HepG2 (cell line): Measurements from ENCODE around the gene KIF22. TPM values are rescaled to one million over a fixed set of nuclear protein-coding genes. Genes with fewer than 3 reads are reported as not detected.

Experiments used
- ADNP ChIP-seq: sonication (generic); formaldehyde crosslinking; IDR thresholded peaks from 2 replicates; pipeline ENCODE4 v1.4.0; 2020; ENCODE audit warnings: missing genetic modification reagents
- ATF6 ChIP-seq: sonication (generic); formaldehyde crosslinking; conservative IDR thresholded peaks from 2 replicates; pipeline ENCODE4 v1.4.0; 2020; ENCODE audit warnings: missing genetic modification reagents
- CENPT ChIP-seq: sonication (generic); formaldehyde crosslinking; IDR thresholded peaks from 2 replicates; pipeline ENCODE4 v1.8.0; 2022; ENCODE audit warnings: low read depth, mild to moderate bottlenecking, moderate library complexity, missing genetic modification reagents
- CHCHD3 ChIP-seq: sonication (generic); formaldehyde crosslinking; IDR thresholded peaks from 2 replicates; pipeline ENCODE4 v1.8.0; 2022; ENCODE audit warnings: mild to moderate bottlenecking, missing genetic modification reagents, moderate library complexity
- CSRNP2 ChIP-seq: sonication (generic); formaldehyde crosslinking; conservative IDR thresholded peaks from 2 replicates; pipeline ENCODE4 v1.8.0; 2022; ENCODE audit warnings: low read depth, missing genetic modification reagents
- RFX1 ChIP-seq: fragments of 450-650 bp; IDR thresholded peaks from 2 replicates; pipeline ENCODE4 v1.6.1; 2017
- SRY ChIP-seq: sonication (generic); formaldehyde crosslinking; IDR thresholded peaks from 2 replicates; pipeline ENCODE4 v1.8.0; 2022; ENCODE audit warnings: mild to moderate bottlenecking, missing genetic modification reagents
- TOE1 ChIP-seq: sonication (generic); formaldehyde crosslinking; IDR thresholded peaks from 2 replicates; pipeline ENCODE4 v1.4.0; 2020; ENCODE audit warnings: mild to moderate bottlenecking, missing genetic modification reagents
- ZBTB44 ChIP-seq: sonication (generic); formaldehyde crosslinking; IDR thresholded peaks from 2 replicates; pipeline ENCODE4 v1.4.0; 2020; ENCODE audit warnings: missing genetic modification reagents
- ZC3H13 ChIP-seq: sonication (generic); formaldehyde crosslinking; IDR thresholded peaks from 2 replicates; pipeline ENCODE4 v1.8.1; 2023; ENCODE audit warnings: mild to moderate bottlenecking, missing genetic modification reagents, moderate library complexity
- ZNF20 ChIP-seq: sonication (generic); formaldehyde crosslinking; IDR thresholded peaks from 2 replicates; pipeline ENCODE4 v1.4.0; 2020; ENCODE audit warnings: mild to moderate bottlenecking, moderate library complexity, missing genetic modification reagents
- ZNF609 ChIP-seq: sonication (generic); formaldehyde crosslinking; IDR thresholded peaks from 2 replicates; pipeline ENCODE4 v1.4.0; 2020; ENCODE audit warnings: mild to moderate bottlenecking, missing genetic modification reagents, borderline replicate concordance
- ZNF670 ChIP-seq: sonication (generic); formaldehyde crosslinking; IDR thresholded peaks from 2 replicates; pipeline ENCODE4 v1.8.0; 2022; ENCODE audit warnings: mild to moderate bottlenecking, missing genetic modification reagents, borderline replicate concordance
- polyA plus RNA-seq, 8 experiments: library from polyadenylated mRNA; depleted of rRNA in 3 of 8; stranded (reverse) in 7 of 8; unstranded in 1 of 8; fragments of >200 nt; fragmentation: Illumina TruSeq in 4 of 8; extraction: Trizol in 4 of 8; gene quantifications; 2 replicates each; pipeline versions ENCODE4 v1.2.1 to v1.2.3, GENCODE V29; 2011 to 2016; ENCODE audit warnings: low read depth in 4 of 8, missing spikeins in 1 of 8, mixed read lengths in 1 of 8; ENCODE audit not compliant: insufficient read depth in 1 of 8
- total RNA-seq, 5 experiments: library from RNA; depleted of rRNA; stranded (reverse); fragments of >200 nt; fragmentation: Illumina TruSeq; extraction: Trizol; gene quantifications; 2 replicates each; pipeline ENCODE4 v1.2.3, GENCODE V29; 2016; ENCODE audit warnings: low read depth in 1 of 5

The KIF22 gene
- total and polyA plus RNA-seq, 2 of the 13 experiments (the other 11 are each of a cell fraction or from before 2014, with no cell fraction given), result 95.8 to 118 TPM

- no peak for TF ChIP-seq ATF6
- 0 out of 2 replicates have a peak, but pooled peaks have one; percentile 62 for TF ChIP-seq SRY
- no peak for TF ChIP-seq CHCHD3 (CRISPR knock-in tag)
- no peak for TF ChIP-seq CSRNP2
- TF ChIP-seq RFX1, result no peak
- TF ChIP-seq ZC3H13 (CRISPR knock-in tag), result no peak
- TF ChIP-seq TOE1 (CRISPR knock-in tag), result no peak
- no peak; the same call in 1 of the 2 replicates for TF ChIP-seq ZNF670 (CRISPR knock-in tag)
- no peak for TF ChIP-seq ZBTB44 (CRISPR knock-in tag)
- TF ChIP-seq ZNF20, result no peak
- no peak for TF ChIP-seq ZNF609 (CRISPR knock-in tag)
- TF ChIP-seq ADNP (CRISPR knock-in tag), result no peak
- no peak for TF ChIP-seq CENPT
Observed at GRCh38 chr16:29784901-29785500, 5.5 kb upstream of the KIF22 start (continued).
